HG02943 (cell line): Measurements from ENCODE around the gene MRPL48.

Experiments
- ATAC-seq: cut with Tn5 transposase; IDR thresholded peaks from one replicate; pipeline ENCODE4 v1.9.1; 2021; ENCODE audit warnings: mild to moderate bottlenecking, low read depth, moderate library complexity; ENCODE audit not compliant: unreplicated experiment

Gene MRPL48

GRCh38 chr11:73883856-73884255, 96.2 kb downstream of the MRPL48 start:
- no peak for ATAC-seq

- ATAC-seq: no peak
Measured at GRCh38 chr11:73888244-73888643, 100.6 kb downstream of the MRPL48 start.

GRCh38 chr11:73889019-73889418, 101.3 kb downstream of the MRPL48 start:
- ATAC-seq: no peak

- ATAC-seq: no peak
Measured at GRCh38 chr11:73889536-73889935, 101.9 kb downstream of the MRPL48 start.

- no peak for ATAC-seq
Measured at GRCh38 chr11:73893041-73893440, 105.4 kb downstream of the MRPL48 start.

GRCh38 chr11:73894725-73895335, 107.2 kb downstream of the MRPL48 start:
- ATAC-seq: no peak

- no peak for ATAC-seq
Measured at GRCh38 chr11:73902303-73902702, 114.6 kb downstream of the MRPL48 start.

- ATAC-seq: no peak
Measured at GRCh38 chr11:73907191-73907590, 119.5 kb downstream of the MRPL48 start.

- no peak for ATAC-seq
Measured at GRCh38 chr11:73912026-73912425, 124.4 kb downstream of the MRPL48 start.

- ATAC-seq: no peak
Measured at GRCh38 chr11:73913472-73913871, 125.8 kb downstream of the MRPL48 start.

GRCh38 chr11:73914284-73914683, 126.6 kb downstream of the MRPL48 start:
- no peak for ATAC-seq
